Suprapubic skin (tissue), 4 donors: Measurements from ENCODE around the gene SLC30A2.

Experiments
- EP300 ChIP-seq: sonication (generic); formaldehyde crosslinking; IDR thresholded peaks from one replicate; pipeline ENCODE4 v1.6.1; 2017; ENCODE audit warnings: antibody characterized with exemption
- POLR2A ChIP-seq, 2 donors: fragments of 450-650 bp; IDR thresholded peaks; one replicate each; pipeline ENCODE4 v1.6.1; 2017; ENCODE audit warnings: antibody characterized with exemption in 2 of 2, mild to moderate bottlenecking in 2 of 2, moderate library complexity in 2 of 2
- POLR2AphosphoS5 ChIP-seq, 3 donors: sonication (generic); formaldehyde crosslinking; IDR thresholded peaks; one replicate each; pipeline ENCODE4 v1.6.1; 2017; ENCODE audit warnings: antibody characterized with exemption in 3 of 3
- TF ChIP-seq, protein P1 (sequence below), 2 donors: fragments of 200-600 bp in 1 of 2; fragments of 450-650 bp in 1 of 2; sonication (generic) in 1 of 2; IDR thresholded peaks; one replicate each; pipeline ENCODE4 v1.5.1; 2016 to 2019; ENCODE audit warnings: antibody characterized with exemption in 2 of 2, mild to moderate bottlenecking in 1 of 2, moderate library complexity in 1 of 2

DNA sequence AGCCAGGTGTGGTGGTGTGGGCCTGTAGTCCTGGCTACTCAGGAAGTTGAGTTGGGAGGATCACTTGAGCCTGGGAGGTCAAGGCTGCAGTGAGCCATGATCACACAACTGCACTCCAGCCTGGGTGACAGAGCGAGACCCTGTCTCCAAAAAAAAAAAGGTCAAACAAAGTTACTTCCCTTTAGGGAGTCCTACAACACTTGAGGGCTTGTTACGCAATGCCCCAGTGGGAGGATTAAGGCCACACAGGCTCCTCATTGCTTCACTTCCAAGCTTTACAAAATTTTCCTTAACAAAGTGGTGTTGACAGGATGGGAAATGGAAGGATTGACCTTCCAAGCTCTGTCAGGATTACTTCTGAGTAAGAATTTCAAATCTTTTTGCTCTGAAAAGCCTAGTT is 30.6 kb downstream of the SLC30A2 start:
- TF ChIP-seq, protein P1, sequence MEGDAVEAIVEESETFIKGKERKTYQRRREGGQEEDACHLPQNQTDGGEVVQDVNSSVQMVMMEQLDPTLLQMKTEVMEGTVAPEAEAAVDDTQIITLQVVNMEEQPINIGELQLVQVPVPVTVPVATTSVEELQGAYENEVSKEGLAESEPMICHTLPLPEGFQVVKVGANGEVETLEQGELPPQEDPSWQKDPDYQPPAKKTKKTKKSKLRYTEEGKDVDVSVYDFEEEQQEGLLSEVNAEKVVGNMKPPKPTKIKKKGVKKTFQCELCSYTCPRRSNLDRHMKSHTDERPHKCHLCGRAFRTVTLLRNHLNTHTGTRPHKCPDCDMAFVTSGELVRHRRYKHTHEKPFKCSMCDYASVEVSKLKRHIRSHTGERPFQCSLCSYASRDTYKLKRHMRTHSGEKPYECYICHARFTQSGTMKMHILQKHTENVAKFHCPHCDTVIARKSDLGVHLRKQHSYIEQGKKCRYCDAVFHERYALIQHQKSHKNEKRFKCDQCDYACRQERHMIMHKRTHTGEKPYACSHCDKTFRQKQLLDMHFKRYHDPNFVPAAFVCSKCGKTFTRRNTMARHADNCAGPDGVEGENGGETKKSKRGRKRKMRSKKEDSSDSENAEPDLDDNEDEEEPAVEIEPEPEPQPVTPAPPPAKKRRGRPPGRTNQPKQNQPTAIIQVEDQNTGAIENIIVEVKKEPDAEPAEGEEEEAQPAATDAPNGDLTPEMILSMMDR (IDR thresholded peaks at IDR 0.05) = no peak
- TF ChIP-seq POLR2A (IDR thresholded peaks at IDR 0.05) = no peak
- no peak for TF ChIP-seq POLR2AphosphoS5 (IDR thresholded peaks at IDR 0.05)
- TF ChIP-seq EP300 = no peak
